SK-N-SH (cell line): Measurements from ENCODE around the gene PHF20. TPM values are rescaled to one million over a fixed set of nuclear protein-coding genes. Genes with fewer than 3 reads are reported as not detected.

Experiments
- CTCF ChIA-PET: fragments of 300-600, 350-600 bp; formaldehyde crosslinking; extraction: SDS; loops from one replicate; lab custom pipeline; 2021; lab: Yijun Ruan, JAX
- POLR2A ChIA-PET: fragments of 350-600 bp; sonication (Branson Sonifier 250); formaldehyde crosslinking; extraction: SDS; loops from one replicate; lab custom pipeline; 2020; ENCODE audit warnings: antibody characterized with exemption, inconsistent platforms; lab: Yijun Ruan, JAX
- DNase-seq: peaks from one replicate; pipeline ENCODE4 v3.0.0; 2012
- H2AFZ ChIP-seq: fragments of 200-600 bp; sonication (generic); 2 replicates; pipeline ENCODE4 v1.8.1; 2016; ENCODE audit warnings: antibody characterized with exemption, mild to moderate bottlenecking, low read depth
- H3F3A ChIP-seq: fragments of 200-600 bp; sonication (generic); replicated peaks from 2 replicates; pipeline ENCODE3; 2016; ENCODE audit warnings: antibody characterized with exemption, mild to moderate bottlenecking; ENCODE audit not compliant: insufficient read depth
- H3K27ac ChIP-seq, 2 experiments: fragments of 200-500 bp in 1 of 2; fragments of 200-600 bp in 1 of 2; sonication (Bioruptor generic) in 1 of 2; sonication (generic), shearing (Covaris generic) in 1 of 2; 2 replicates each; pipeline versions ENCODE4 v1.5.1 to v1.6.1; 2014 to 2016; ENCODE audit warnings: low read depth in 2 of 2, inconsistent platforms in 1 of 2, low read length in 1 of 2, mild to moderate bottlenecking in 1 of 2, mixed read lengths in 1 of 2
- H3K27me3 ChIP-seq: fragments of 200-600 bp; sonication (generic), shearing (Covaris generic); 2 replicates; pipeline ENCODE4 v1.6.1; 2016; ENCODE audit warnings: mixed run types; ENCODE audit not compliant: insufficient read depth
- H3K36me3 ChIP-seq, 2 experiments: fragments of 200-500 bp in 1 of 2; fragments of 200-600 bp in 1 of 2; sonication (Bioruptor generic) in 1 of 2; sonication (generic) in 1 of 2; replicated peaks in 1 of 2; 2 replicates each; pipeline versions ENCODE3 to v1.5.1; 2014 to 2016; ENCODE audit warnings: low read length in 1 of 2, mild to moderate bottlenecking in 1 of 2; ENCODE audit not compliant: insufficient read depth in 2 of 2, control insufficient read depth in 1 of 2
- H3K4me1 ChIP-seq, 2 experiments: fragments of 200-500 bp in 1 of 2; fragments of 200-600 bp in 1 of 2; sonication (Bioruptor generic) in 1 of 2; sonication (generic), shearing (Covaris generic) in 1 of 2; 2 replicates each; pipeline versions ENCODE4 v1.5.1 to v1.6.1; 2014 to 2016; ENCODE audit warnings: low read depth in 1 of 2, low read length in 1 of 2, mixed run types in 1 of 2; ENCODE audit not compliant: insufficient read depth in 2 of 2, control insufficient read depth in 1 of 2
- H3K4me2 ChIP-seq: fragments of 200-600 bp; sonication (generic), shearing (Covaris generic); 2 replicates; pipeline ENCODE4 v1.6.1; 2017; ENCODE audit warnings: mixed run types
- H3K4me3 ChIP-seq, 2 experiments: fragments of 200-500 bp in 1 of 2; fragments of 200-600 bp in 1 of 2; sonication (Bioruptor generic) in 1 of 2; sonication (generic), shearing (Covaris generic) in 1 of 2; 2 replicates each; pipeline versions ENCODE4 v1.5.1 to v1.8.1; 2014 to 2016; ENCODE audit warnings: low read depth in 2 of 2, inconsistent platforms in 1 of 2, low read length in 1 of 2, mild to moderate bottlenecking in 1 of 2, mixed read lengths in 1 of 2, moderate library complexity in 1 of 2
- H3K79me2 ChIP-seq: fragments of 200-600 bp; sonication (generic); 2 replicates; pipeline ENCODE4 v1.8.1; 2017; ENCODE audit warnings: mild to moderate bottlenecking; ENCODE audit not compliant: insufficient read depth
- H3K9ac ChIP-seq: fragments of 200-600 bp; sonication (generic); 2 replicates; pipeline ENCODE4 v1.6.1; 2017; ENCODE audit warnings: mixed run types
- H3K9me2 ChIP-seq: fragments of 200-600 bp; sonication (generic); 2 replicates; pipeline ENCODE4 v1.6.1; 2017; ENCODE audit warnings: mixed run types
- H3K9me3 ChIP-seq: fragments of 200-600 bp; sonication (generic); 2 replicates; pipeline ENCODE4 v1.6.1; 2017; ENCODE audit warnings: mixed run types, mild to moderate bottlenecking, moderate library complexity
- H4K20me1 ChIP-seq: fragments of 200-600 bp; sonication (generic); 2 replicates; pipeline ENCODE4 v1.6.1; 2017; ENCODE audit warnings: mild to moderate bottlenecking, mixed run types; ENCODE audit not compliant: insufficient read depth
- CHD2 ChIP-seq: fragments of 150-350 bp; IDR thresholded peaks from 2 replicates; pipeline ENCODE4 v1.6.1; 2018; ENCODE audit warnings: low read length; ENCODE audit not compliant: partially characterized antibody
- ELF1 ChIP-seq: IDR thresholded peaks from 2 replicates; pipeline ENCODE4 v1.4.0; 2012
- EP300 ChIP-seq, 2 experiments: IDR thresholded peaks; 2 replicates each; pipeline versions ENCODE4 v1.4.0 to v1.6.1; 2012; ENCODE audit warnings: borderline replicate concordance in 1 of 2, low read depth in 1 of 2, low read length in 1 of 2
- EZH2phosphoT487 ChIP-seq: fragments of 200-600 bp; sonication (generic); IDR thresholded peaks from 2 replicates; pipeline ENCODE4 v1.6.1; 2017; ENCODE audit warnings: low read depth, mixed run types, mild to moderate bottlenecking, antibody characterized with exemption, moderate library complexity, borderline replicate concordance
- GABPA ChIP-seq: IDR thresholded peaks from 2 replicates; pipeline ENCODE4 v1.4.0; 2012; ENCODE audit warnings: low read depth, mild to moderate bottlenecking
- IRF3 ChIP-seq: fragments of 150-350 bp; IDR thresholded peaks from 2 replicates; pipeline ENCODE4 v1.6.1; 2016; ENCODE audit warnings: mild to moderate bottlenecking, low read depth, low read length
- JUND ChIP-seq: IDR thresholded peaks from 2 replicates; pipeline ENCODE4 v1.4.0; 2012
- NFIC ChIP-seq: IDR thresholded peaks from 2 replicates; pipeline ENCODE4 v1.4.0; 2012; ENCODE audit warnings: borderline replicate concordance
- NRF1 ChIP-seq: IDR thresholded peaks from 2 replicates; pipeline ENCODE4 v1.6.1; 2012; ENCODE audit warnings: low read depth, mild to moderate bottlenecking, low read length
- POLR2AphosphoS5 ChIP-seq: IDR thresholded peaks from 2 replicates; pipeline ENCODE4 v1.6.1; 2012; ENCODE audit warnings: low read depth, low read length
- RAD21 ChIP-seq: IDR thresholded peaks from 2 replicates; pipeline ENCODE4 v1.6.1; 2012; ENCODE audit warnings: mild to moderate bottlenecking, low read length
- RCOR1 ChIP-seq: fragments of 150-350 bp; IDR thresholded peaks from 2 replicates; pipeline ENCODE4 v1.6.1; 2017; ENCODE audit warnings: antibody characterized with exemption, low read length
- REST ChIP-seq: IDR thresholded peaks from 2 replicates; pipeline ENCODE4 v1.6.1; 2012; ENCODE audit warnings: mild to moderate bottlenecking, low read depth, low read length, moderate library complexity
- RFX5 ChIP-seq: IDR thresholded peaks from 2 replicates; pipeline ENCODE4 v1.6.1; 2012; ENCODE audit warnings: mild to moderate bottlenecking, improper control_type of control experiment, low read length
- RXRA ChIP-seq: IDR thresholded peaks from 2 replicates; pipeline ENCODE4 v1.4.0; 2012; ENCODE audit warnings: low read depth, mild to moderate bottlenecking, borderline replicate concordance
- SMC3 ChIP-seq: IDR thresholded peaks from 2 replicates; pipeline ENCODE4 v1.6.1; 2012; ENCODE audit warnings: low read depth, low read length, improper control_type of control experiment
- TEAD4 ChIP-seq: IDR thresholded peaks from 2 replicates; pipeline ENCODE4 v1.4.0; 2012; ENCODE audit warnings: mild to moderate bottlenecking, borderline replicate concordance; ENCODE audit not compliant: insufficient read depth
- USF1 ChIP-seq: IDR thresholded peaks from 2 replicates; pipeline ENCODE4 v1.4.0; 2012; ENCODE audit warnings: low read depth, borderline replicate concordance
- WGBS: methylation state at CpG from one replicate; pipeline ENCODE4 v1.1.6; 2017; ENCODE audit warnings: low lambda C conversion rate; 5-methylcytosine and 5-hydroxymethylcytosine counted together
- polyA plus RNA-seq, 3 experiments: library from polyadenylated mRNA; depleted of rRNA; stranded (reverse); fragments of >200 nt; gene quantifications; 2 replicates each; pipeline ENCODE4 v1.2.3, GENCODE V29; 2012
- TF ChIP-seq, protein P1 (sequence below): IDR thresholded peaks from 2 replicates; pipeline ENCODE4 v1.4.0; 2012; ENCODE audit warnings: low read depth
- TF ChIP-seq, protein P2 (sequence below): fragments of 200-600 bp; sonication (generic); IDR thresholded peaks from 2 replicates; pipeline ENCODE4 v1.6.1; 2017; ENCODE audit warnings: antibody characterized with exemption, mild to moderate bottlenecking, moderate library complexity
- TF ChIP-seq, protein P3 (sequence below): IDR thresholded peaks from 2 replicates; pipeline ENCODE4 v1.4.0; 2012; ENCODE audit warnings: low read depth, borderline replicate concordance

Gene PHF20
- polyA plus RNA-seq, 1 of the 3 experiments (the other 2 are of a cell fraction): 23.8 TPM

DNA sequence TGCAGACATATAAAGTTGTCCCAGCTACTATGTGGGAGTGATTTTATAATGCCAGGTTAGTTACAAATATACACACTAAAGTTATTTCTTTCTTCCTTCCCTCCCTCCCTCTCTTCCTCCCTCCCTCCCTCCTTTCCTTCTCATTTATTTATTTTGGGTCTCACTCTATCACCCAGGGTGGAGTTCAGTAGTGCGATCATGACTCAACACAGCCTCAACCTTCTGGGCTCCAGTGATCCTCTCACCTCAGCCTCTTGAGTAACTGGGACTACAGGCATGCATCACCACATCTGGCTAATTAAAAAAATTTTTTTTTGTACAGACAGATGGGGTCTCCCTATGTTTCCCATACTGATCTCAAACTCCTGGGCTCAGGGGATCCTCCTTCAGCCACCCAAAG lies 59.2 kb downstream of the PHF20 start:
- Histone ChIP-seq H2AFZ (no peak overlapping the region), H3K4me1 (peaks cover 0 to 3% of the 10 kb centered on the region in 2 experiments; a peak in 1 of 4 replicates), H3K4me2 (no peak overlapping the region), H3K9ac (no peak overlapping the region), H3K9me3 (no peaks in the 10 kb centered on the region), H4K20me1 (no peaks in the 10 kb centered on the region), H3K9me2 (no peaks in the 10 kb centered on the region), H3F3A (peaks cover 4% of the 10 kb centered on the region), H3K79me2 (peaks cover 71% of the 10 kb centered on the region), H3K27me3 (no peaks in the 10 kb centered on the region), H3K27ac (no peak overlapping the region), H3K36me3 (peaks cover 0 to 9% of the 10 kb centered on the region in 2 experiments), H3K4me3 (no peak overlapping the region)
- TF ChIP-seq, protein P1, sequence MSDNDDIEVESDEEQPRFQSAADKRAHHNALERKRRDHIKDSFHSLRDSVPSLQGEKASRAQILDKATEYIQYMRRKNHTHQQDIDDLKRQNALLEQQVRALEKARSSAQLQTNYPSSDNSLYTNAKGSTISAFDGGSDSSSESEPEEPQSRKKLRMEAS: no peak
- TF ChIP-seq POLR2AphosphoS5 (no peak), ELF1 (no peak), USF1 (no peak), EZH2phosphoT487 (no peak), GABPA (no peak), RCOR1 (no peak), SMC3 (no peak), TEAD4 (no peak), JUND (no peak), NRF1 (no peak), RAD21 (no peak), RXRA (no peak), NFIC (no peak), CHD2 (no peak), EP300 (IDR thresholded peaks at IDR 0.05; ENCODE audit: borderline replicate concordance in 1 of 2, low read depth in 1 of 2, low read length in 1 of 2) (no peak)
- TF ChIP-seq, protein P2, sequence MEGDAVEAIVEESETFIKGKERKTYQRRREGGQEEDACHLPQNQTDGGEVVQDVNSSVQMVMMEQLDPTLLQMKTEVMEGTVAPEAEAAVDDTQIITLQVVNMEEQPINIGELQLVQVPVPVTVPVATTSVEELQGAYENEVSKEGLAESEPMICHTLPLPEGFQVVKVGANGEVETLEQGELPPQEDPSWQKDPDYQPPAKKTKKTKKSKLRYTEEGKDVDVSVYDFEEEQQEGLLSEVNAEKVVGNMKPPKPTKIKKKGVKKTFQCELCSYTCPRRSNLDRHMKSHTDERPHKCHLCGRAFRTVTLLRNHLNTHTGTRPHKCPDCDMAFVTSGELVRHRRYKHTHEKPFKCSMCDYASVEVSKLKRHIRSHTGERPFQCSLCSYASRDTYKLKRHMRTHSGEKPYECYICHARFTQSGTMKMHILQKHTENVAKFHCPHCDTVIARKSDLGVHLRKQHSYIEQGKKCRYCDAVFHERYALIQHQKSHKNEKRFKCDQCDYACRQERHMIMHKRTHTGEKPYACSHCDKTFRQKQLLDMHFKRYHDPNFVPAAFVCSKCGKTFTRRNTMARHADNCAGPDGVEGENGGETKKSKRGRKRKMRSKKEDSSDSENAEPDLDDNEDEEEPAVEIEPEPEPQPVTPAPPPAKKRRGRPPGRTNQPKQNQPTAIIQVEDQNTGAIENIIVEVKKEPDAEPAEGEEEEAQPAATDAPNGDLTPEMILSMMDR: no peak
- ChIA-PET POLR2A (no interaction called here), CTCF (interaction anchor here (1.1 kb wide), 1 partner anchor 53 kb away, joined by 3 read pairs; no protein-coding TSS in a partner anchor)
- no peak for DNase-seq
- 96% methylated on average over 1 of the region's 1 CpG for WGBS

DNA sequence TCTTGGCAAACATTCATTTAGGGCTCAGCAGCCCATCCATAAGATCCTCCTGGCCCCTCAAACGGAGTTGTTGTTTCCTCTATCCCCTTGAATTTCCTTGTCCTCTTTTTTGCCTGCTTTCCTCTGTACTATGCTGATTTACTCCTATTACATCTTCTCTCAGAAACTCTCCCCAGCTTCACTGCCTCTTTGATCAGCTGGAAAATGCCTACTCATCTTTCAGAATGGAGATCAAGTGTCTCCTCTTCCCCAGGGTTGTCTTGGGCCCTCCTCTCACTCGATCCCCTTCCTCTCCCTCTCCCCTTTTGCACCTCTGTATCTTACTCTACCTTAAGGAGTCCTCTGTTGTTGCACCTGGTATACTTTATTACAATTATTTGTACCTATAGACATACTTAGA lies 60.2 kb downstream of the PHF20 start:
- no peak overlapping the region for H3K9ac ChIP-seq
- peaks cover 4% of the 10 kb centered on the region for H3F3A ChIP-seq
- no peaks in the 10 kb centered on the region for H4K20me1 ChIP-seq
- H3K79me2 ChIP-seq: peaks cover 70% of the 10 kb centered on the region
- H3K27ac ChIP-seq: no peak overlapping the region
- no peaks in the 10 kb centered on the region for H3K9me2 ChIP-seq
- ChIA-PET POLR2A (no interaction called here), CTCF (no interaction called here)
- H3K36me3 ChIP-seq: peaks cover 0 to 9% of the 10 kb centered on the region in 2 experiments
- no peak overlapping the region for H3K4me3 ChIP-seq
- H3K27me3 ChIP-seq: no peaks in the 10 kb centered on the region
- no peak overlapping the region for H2AFZ ChIP-seq
- H3K9me3 ChIP-seq: no peaks in the 10 kb centered on the region
- H3K4me2 ChIP-seq: no peak overlapping the region
- H3K4me1 ChIP-seq: peaks cover 0 to 6% of the 10 kb centered on the region in 2 experiments; a peak in 1 of 4 replicates
- 84% methylated on average over 2 of the region's 2 CpGs for WGBS
- no peak for DNase-seq
- no peak for TF ChIP-seq RFX5
- TF ChIP-seq, protein P3, sequence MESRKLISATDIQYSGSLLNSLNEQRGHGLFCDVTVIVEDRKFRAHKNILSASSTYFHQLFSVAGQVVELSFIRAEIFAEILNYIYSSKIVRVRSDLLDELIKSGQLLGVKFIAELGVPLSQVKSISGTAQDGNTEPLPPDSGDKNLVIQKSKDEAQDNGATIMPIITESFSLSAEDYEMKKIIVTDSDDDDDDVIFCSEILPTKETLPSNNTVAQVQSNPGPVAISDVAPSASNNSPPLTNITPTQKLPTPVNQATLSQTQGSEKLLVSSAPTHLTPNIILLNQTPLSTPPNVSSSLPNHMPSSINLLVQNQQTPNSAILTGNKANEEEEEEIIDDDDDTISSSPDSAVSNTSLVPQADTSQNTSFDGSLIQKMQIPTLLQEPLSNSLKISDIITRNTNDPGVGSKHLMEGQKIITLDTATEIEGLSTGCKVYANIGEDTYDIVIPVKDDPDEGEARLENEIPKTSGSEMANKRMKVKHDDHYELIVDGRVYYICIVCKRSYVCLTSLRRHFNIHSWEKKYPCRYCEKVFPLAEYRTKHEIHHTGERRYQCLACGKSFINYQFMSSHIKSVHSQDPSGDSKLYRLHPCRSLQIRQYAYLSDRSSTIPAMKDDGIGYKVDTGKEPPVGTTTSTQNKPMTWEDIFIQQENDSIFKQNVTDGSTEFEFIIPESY: no peak
- no peak for TF ChIP-seq IRF3
- TF ChIP-seq REST: no peak
